Liver (tissue), 3 donors: ENCODE results near the gene AFAP1L2.

Source experiments
- EGR1 ChIP-seq, 2 donors: IDR thresholded peaks; 2 replicates each; pipeline ENCODE4 v1.6.1; 2016 to 2018; ENCODE audit warnings: antibody characterized with exemption in 2 of 2, low read depth in 2 of 2
- FOXA1 ChIP-seq: IDR thresholded peaks from 2 replicates; pipeline ENCODE4 v1.6.1; 2016; ENCODE audit warnings: antibody characterized with exemption
- JUND ChIP-seq, 2 donors: IDR thresholded peaks; 2 replicates each; pipeline ENCODE4 v1.6.1; 2016; ENCODE audit warnings: antibody characterized with exemption in 2 of 2
- MAX ChIP-seq: IDR thresholded peaks from 2 replicates; pipeline ENCODE4 v1.6.1; 2016; ENCODE audit warnings: antibody characterized with exemption
- REST ChIP-seq: IDR thresholded peaks from 2 replicates; pipeline ENCODE4 v1.6.1; 2016; ENCODE audit warnings: antibody characterized with exemption, mild to moderate bottlenecking
- RXRA ChIP-seq, 2 donors: IDR thresholded peaks; 2 replicates each; pipeline ENCODE4 v1.6.1; 2017 to 2018; ENCODE audit warnings: antibody characterized with exemption in 2 of 2, mild to moderate bottlenecking in 1 of 2
- SP1 ChIP-seq: IDR thresholded peaks from 2 replicates; pipeline ENCODE4 v1.6.1; 2018; ENCODE audit warnings: antibody characterized with exemption, mild to moderate bottlenecking
- TAF1 ChIP-seq: conservative IDR thresholded peaks from 2 replicates; pipeline ENCODE4 v1.6.1; 2016; ENCODE audit warnings: antibody characterized with exemption, mild to moderate bottlenecking
- YY1 ChIP-seq: IDR thresholded peaks from 2 replicates; pipeline ENCODE4 v1.6.1; 2016; ENCODE audit warnings: antibody characterized with exemption, mild to moderate bottlenecking
- TF ChIP-seq, protein P1 (sequence below): fragments of 150-350 bp; IDR thresholded peaks from 2 replicates; pipeline ENCODE4 v1.5.1; 2017; ENCODE audit warnings: improper control_type of control experiment, low read depth, low read length; ENCODE audit not compliant: missing input control
- TF ChIP-seq, protein P2 (sequence below): IDR thresholded peaks from 2 replicates; pipeline ENCODE4 v1.6.1; 2016; ENCODE audit warnings: antibody characterized with exemption
- donor health status: healthy.
- donor health status: healthy.

- TF ChIP-seq, protein P1, sequence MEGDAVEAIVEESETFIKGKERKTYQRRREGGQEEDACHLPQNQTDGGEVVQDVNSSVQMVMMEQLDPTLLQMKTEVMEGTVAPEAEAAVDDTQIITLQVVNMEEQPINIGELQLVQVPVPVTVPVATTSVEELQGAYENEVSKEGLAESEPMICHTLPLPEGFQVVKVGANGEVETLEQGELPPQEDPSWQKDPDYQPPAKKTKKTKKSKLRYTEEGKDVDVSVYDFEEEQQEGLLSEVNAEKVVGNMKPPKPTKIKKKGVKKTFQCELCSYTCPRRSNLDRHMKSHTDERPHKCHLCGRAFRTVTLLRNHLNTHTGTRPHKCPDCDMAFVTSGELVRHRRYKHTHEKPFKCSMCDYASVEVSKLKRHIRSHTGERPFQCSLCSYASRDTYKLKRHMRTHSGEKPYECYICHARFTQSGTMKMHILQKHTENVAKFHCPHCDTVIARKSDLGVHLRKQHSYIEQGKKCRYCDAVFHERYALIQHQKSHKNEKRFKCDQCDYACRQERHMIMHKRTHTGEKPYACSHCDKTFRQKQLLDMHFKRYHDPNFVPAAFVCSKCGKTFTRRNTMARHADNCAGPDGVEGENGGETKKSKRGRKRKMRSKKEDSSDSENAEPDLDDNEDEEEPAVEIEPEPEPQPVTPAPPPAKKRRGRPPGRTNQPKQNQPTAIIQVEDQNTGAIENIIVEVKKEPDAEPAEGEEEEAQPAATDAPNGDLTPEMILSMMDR, result no peak
- TF ChIP-seq TAF1, result no peak
- TF ChIP-seq REST, result no peak
- no peak for TF ChIP-seq EGR1 (IDR thresholded peaks at IDR 0.05; ENCODE audit: low read depth in 2 of 2)
- no peak for TF ChIP-seq FOXA1
- TF ChIP-seq, protein P2, sequence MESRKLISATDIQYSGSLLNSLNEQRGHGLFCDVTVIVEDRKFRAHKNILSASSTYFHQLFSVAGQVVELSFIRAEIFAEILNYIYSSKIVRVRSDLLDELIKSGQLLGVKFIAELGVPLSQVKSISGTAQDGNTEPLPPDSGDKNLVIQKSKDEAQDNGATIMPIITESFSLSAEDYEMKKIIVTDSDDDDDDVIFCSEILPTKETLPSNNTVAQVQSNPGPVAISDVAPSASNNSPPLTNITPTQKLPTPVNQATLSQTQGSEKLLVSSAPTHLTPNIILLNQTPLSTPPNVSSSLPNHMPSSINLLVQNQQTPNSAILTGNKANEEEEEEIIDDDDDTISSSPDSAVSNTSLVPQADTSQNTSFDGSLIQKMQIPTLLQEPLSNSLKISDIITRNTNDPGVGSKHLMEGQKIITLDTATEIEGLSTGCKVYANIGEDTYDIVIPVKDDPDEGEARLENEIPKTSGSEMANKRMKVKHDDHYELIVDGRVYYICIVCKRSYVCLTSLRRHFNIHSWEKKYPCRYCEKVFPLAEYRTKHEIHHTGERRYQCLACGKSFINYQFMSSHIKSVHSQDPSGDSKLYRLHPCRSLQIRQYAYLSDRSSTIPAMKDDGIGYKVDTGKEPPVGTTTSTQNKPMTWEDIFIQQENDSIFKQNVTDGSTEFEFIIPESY, result no peak
- TF ChIP-seq MAX, result no peak
- no peak for TF ChIP-seq YY1
- no peak for TF ChIP-seq JUND (IDR thresholded peaks at IDR 0.05)
- TF ChIP-seq SP1, result no peak
- TF ChIP-seq RXRA (IDR thresholded peaks at IDR 0.05), result no peak
These were observed 121.8 kb downstream of the AFAP1L2 start for GRCh38 chr10:114282526-114282925.
